Calu3 (cell line): Measurements from ENCODE around the gene BAG1. TPM values are rescaled to one million over a fixed set of nuclear protein-coding genes. Genes with fewer than 3 reads are reported as not detected.

Source experiments
- BruUV-seq: library from RNA; stranded (reverse); fragments of 400-500 nt; replicated peaks from 2 replicates; lab custom pipeline; 2021; lab: Mats Ljungman, UMichigan
- CTCF ChIA-PET: fragments of 300-600 bp; sonication (Branson Sonifier 250); formaldehyde crosslinking; loops from one replicate; lab custom pipeline; 2022; ENCODE audit warnings: antibody characterized with exemption; lab: Charles Lee
- DNase-seq: peaks from one replicate; pipeline ENCODE4 v3.0.0; 2022
- H3K27ac Mint-ChIP-seq: one replicate; pipeline ENCODE4 v1.8.0; 2022; ENCODE audit warnings: mixed read lengths; ENCODE audit not compliant: unreplicated experiment
- H3K27me3 Mint-ChIP-seq: one replicate; pipeline ENCODE4 v1.8.0; 2022; ENCODE audit warnings: mixed read lengths; ENCODE audit not compliant: unreplicated experiment
- H3K36me3 Mint-ChIP-seq: one replicate; pipeline ENCODE4 v1.8.0; 2022; ENCODE audit warnings: mild to moderate bottlenecking, moderate library complexity, mixed read lengths; ENCODE audit not compliant: insufficient read depth, unreplicated experiment
- H3K4me1 Mint-ChIP-seq: one replicate; pipeline ENCODE4 v1.8.0; 2022; ENCODE audit warnings: mild to moderate bottlenecking, low read depth, mixed read lengths; ENCODE audit not compliant: unreplicated experiment
- H3K4me3 Mint-ChIP-seq: one replicate; pipeline ENCODE4 v1.8.0; 2022; ENCODE audit warnings: mild to moderate bottlenecking, low read depth, moderate library complexity, mixed read lengths; ENCODE audit not compliant: unreplicated experiment
- H3K9me3 Mint-ChIP-seq: one replicate; pipeline ENCODE4 v1.8.0; 2022; ENCODE audit warnings: low read depth, mixed read lengths; ENCODE audit not compliant: unreplicated experiment
- intact Hi-C: fragments of 100-400 bp; cut with micrococcal nuclease; formaldehyde crosslinking; loops from one replicate; pipeline ENCODE4 v1.10.0; 2022; ENCODE audit not compliant: unreplicated experiment
- total RNA-seq: library from RNA; stranded (reverse); gene quantifications from 2 replicates; pipeline ENCODE4 v1.2.3, GENCODE V29; 2022
- TF ChIP-seq, protein P1 (sequence below): fragments of 200-600 bp; IDR thresholded peaks from one replicate; pipeline ENCODE4 v1.8.0; 2022; ENCODE audit warnings: antibody characterized with exemption; ENCODE audit not compliant: unreplicated experiment

The BAG1 gene
- total RNA-seq, 1 experiment from 2014 or later: 35.2 TPM

DNA sequence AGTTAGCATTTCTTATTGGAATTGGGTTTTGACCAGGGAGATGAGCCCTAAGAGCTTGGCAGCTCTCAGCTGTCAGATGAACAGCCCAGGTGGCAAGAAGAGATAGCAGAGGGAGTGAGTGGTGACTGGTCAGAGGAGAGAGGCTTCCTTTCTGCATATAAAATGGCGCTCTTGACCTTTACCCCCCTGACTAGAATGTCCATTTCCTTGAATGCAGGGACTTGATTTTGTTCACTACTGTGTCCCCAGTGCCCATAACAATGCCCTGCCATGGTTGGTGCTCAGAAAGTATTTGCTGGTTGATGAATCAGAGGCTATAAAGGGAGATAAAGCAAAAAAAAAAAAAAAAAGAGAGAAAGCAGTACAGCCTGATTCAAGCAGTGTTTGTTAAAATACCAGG is 7.6 kb upstream of the BAG1 start:
- Mint-ChIP-seq H3K27me3 (no peaks in the 10 kb centered on the region), H3K36me3 (peaks cover 22% of the 10 kb centered on the region), H3K4me1 (peaks cover 5% of the 10 kb centered on the region), H3K9me3 (no peaks in the 10 kb centered on the region), H3K27ac (no peak overlapping the region), H3K4me3 (no peak overlapping the region)
- intact Hi-C loops: no loop called here
- no TSS peak for BruUV-seq
- TF ChIP-seq, protein P1, sequence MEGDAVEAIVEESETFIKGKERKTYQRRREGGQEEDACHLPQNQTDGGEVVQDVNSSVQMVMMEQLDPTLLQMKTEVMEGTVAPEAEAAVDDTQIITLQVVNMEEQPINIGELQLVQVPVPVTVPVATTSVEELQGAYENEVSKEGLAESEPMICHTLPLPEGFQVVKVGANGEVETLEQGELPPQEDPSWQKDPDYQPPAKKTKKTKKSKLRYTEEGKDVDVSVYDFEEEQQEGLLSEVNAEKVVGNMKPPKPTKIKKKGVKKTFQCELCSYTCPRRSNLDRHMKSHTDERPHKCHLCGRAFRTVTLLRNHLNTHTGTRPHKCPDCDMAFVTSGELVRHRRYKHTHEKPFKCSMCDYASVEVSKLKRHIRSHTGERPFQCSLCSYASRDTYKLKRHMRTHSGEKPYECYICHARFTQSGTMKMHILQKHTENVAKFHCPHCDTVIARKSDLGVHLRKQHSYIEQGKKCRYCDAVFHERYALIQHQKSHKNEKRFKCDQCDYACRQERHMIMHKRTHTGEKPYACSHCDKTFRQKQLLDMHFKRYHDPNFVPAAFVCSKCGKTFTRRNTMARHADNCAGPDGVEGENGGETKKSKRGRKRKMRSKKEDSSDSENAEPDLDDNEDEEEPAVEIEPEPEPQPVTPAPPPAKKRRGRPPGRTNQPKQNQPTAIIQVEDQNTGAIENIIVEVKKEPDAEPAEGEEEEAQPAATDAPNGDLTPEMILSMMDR: no peak
- CTCF ChIA-PET: no interaction called here
- DNase-seq: no peak

DNA sequence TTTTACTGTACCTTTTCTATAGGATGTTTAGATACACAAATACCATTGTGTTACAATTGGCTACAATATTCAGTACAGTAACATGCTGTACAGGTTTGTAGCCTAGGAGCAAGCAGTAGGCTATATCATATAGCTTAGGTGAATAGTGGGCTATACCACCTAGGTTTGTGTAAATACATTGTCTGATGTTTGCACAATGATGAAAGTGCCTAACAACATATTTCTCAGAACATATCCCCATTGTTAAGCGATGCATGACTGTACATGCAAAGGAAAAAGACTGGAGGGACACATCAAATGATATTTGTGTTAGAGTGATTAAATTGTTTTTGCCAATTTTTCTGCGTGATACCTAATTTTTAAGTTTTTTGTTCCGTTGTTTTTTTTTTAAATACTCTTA is 5.6 kb upstream of the BAG1 start:
- BruUV-seq: no TSS peak
- CTCF ChIA-PET: no interaction called here

DNA sequence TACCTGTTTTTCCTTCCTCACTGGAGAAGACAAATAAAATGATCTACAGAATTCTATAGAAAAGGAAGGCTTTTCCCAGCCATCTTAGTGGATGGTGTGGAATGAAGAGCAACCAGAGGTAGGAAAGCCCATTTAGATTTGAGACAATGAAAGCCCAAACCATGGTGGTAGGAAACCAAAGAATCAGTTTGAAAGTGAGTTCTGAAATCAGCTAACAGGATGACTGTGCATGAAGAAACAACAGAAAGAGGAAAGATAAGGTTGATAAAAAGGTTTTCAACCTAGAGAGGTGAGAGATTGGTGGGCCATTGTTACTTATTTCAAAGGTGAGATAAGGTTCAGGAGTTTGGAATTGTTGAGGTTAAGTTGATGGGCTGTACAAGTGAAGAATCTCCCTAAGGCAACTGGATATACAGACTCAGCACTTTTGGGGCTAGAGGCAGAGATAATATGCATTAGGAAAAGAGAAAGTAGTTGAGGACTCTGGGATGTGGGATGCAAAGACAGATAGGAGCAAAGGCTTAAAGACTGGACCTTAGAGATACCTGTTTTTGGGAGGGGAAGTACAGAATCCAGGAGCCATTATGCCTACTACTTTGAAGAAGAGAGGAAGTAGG is 2.8 kb upstream of the BAG1 start:
- no peak for DNase-seq
- BruUV-seq: no TSS peak
- H3K4me1 Mint-ChIP-seq: peaks cover 32% of the 10 kb centered on the region
- H3K36me3 Mint-ChIP-seq: peaks cover 39% of the 10 kb centered on the region
- no peaks in the 10 kb centered on the region for H3K9me3 Mint-ChIP-seq
- H3K4me3 Mint-ChIP-seq: no peak overlapping the region
- TF ChIP-seq, protein P1: no peak
- no peak overlapping the region for H3K27ac Mint-ChIP-seq
- H3K27me3 Mint-ChIP-seq: no peaks in the 10 kb centered on the region
- CTCF ChIA-PET: no interaction called here
- intact Hi-C loops: no loop called here

More for the DNA sequence above, 5.6 kb upstream of the BAG1 start:
- no peak for DNase-seq
- H3K36me3 Mint-ChIP-seq: peaks cover 23% of the 10 kb centered on the region
- peaks cover 23% of the 10 kb centered on the region for H3K4me1 Mint-ChIP-seq
- no peaks in the 10 kb centered on the region for H3K9me3 Mint-ChIP-seq
- intact Hi-C loops: no loop called here
- no peak overlapping the region for H3K4me3 Mint-ChIP-seq
- TF ChIP-seq, protein P1: no peak
- H3K27ac Mint-ChIP-seq: no peak overlapping the region
- H3K27me3 Mint-ChIP-seq: no peaks in the 10 kb centered on the region

DNA sequence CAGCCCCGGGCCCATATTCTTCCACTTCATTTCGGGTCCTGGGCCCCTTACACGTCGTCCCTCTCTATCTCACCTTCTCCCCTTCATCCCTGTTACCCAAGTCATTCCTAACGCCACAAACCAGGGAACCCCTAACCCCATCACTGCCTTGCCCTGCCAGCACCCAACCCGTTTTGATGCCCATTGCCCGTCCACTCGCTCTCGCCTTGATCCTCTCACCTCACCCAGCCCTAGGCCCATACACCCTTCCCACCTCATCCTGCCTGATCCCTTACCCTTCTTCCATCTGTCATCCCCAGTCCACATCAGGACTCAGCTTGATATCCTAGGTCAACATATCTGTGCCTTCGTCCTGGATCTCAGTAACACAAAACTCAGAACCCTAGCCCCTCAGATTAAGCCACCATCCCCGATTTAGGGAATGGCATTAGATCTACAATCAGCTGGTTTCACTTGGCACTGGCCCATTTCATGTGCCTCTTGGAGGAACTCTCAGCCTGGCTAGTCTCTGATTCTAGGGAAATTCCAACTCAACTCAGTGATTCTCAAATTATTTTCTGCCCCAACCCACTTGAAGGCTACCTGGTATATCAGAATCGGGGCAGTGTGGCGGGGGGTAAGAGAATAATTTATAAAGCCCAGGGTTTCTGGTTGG is 830 bp upstream of the BAG1 start:
- Mint-ChIP-seq H3K27ac (peak overlapping the region; percentile 72), H3K36me3 (peaks cover 37% of the 10 kb centered on the region), H3K27me3 (no peaks in the 10 kb centered on the region), H3K4me1 (peaks cover 32% of the 10 kb centered on the region), H3K4me3 (peak overlapping the region; percentile 85), H3K9me3 (no peaks in the 10 kb centered on the region)
- TF ChIP-seq, protein P1: no peak
- intact Hi-C loops: no loop called here
- no peak for DNase-seq
- TSS peak; percentile 57 for BruUV-seq
- CTCF ChIA-PET: no interaction called here
